CD4-positive, alpha-beta T cell treated with Interferon alpha-2 for 1 hour (primary cell): ENCODE measurements around the gene SGMS2.
A peak's percentile ranks its signal among the peaks of the same experiment; 100 is the strongest.

Source experiments
- DNase-seq, 2 donors: peaks; one replicate each; pipeline ENCODE4 v3.0.0-alpha.2; 2020 to 2022

SGMS2 gene

DNA sequence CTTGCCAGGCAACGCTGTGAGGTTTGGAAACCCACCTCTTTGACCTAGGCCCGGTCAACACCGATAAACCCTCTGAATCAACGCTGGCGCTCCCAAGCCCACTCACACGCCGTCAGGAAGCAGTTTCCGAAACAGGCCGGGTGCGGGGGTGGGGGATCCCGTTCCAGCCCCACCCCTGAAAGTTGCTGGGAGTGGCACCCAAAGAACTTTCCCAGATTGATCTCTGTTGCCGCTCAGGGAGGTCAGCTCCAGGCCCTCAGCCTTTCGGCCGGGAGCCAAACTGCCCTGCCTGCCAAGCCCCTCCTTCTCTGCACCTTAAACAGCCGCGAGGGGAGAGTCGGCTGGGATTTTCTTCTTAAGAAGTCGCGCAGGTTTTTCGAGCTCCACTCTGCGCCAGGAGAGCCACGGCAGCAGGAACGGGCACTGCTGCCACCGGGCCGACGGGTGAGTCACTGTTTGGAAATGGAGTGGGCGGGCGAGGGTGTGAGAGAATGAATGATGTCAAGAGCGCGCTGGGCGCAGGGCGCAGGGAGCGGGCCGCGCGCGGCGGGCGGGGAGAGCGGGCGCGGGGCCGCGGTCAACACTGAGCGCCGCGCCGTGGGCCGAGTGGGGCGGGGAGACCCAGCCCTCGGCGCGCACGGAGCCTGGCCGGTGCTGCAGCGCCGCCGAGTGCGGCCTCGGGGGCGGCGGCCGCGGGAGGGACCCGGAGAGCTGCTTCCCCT lies at the start of gene SGMS2:
Gene SGMS2, plus strand, starts transcription at position 583 of the 722 bp plus-strand sequence. CDS start 70,622 bp downstream, outside the sequence.
- peak; percentile 16 to 61 for DNase-seq

- no peak for DNase-seq
These were observed 46.8 kb upstream of the SGMS2 start for GRCh38 chr4:107777890-107778289.

DNA sequence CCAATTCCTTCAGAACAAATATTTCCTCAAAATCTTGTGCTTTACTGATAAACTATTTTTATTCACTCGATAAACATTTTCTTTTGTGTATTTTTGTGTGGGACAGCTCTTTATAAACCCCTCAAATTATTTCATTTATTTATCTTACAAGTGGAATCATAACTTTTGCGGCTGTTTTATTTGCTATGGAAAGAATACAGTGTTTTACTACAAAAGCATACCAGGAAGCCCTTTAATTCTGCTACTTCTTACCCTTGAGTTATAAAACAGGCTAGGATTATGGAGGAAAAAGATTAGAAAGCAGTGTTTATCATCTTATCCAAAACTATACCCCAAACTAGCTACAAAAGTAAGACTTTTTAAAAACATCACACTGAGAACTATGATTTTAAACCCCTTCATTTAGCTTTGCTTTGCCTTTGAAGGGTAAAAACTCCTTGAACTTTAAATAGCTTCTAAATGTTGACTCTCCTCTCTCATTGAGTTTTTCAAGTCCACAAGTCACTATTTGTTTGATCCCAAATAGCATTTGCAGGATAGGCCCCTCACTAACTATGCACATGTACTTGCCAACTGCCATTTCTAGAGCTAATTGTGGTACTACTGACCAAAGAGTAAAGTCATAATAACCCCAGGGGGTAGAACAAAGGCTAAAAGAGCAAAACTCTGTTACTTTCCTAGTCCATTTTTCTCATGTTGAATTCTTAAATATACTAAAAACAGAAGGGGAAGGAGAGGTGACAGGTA lies 45.8 kb upstream of the SGMS2 start:
- DNase-seq = no peak

DNA sequence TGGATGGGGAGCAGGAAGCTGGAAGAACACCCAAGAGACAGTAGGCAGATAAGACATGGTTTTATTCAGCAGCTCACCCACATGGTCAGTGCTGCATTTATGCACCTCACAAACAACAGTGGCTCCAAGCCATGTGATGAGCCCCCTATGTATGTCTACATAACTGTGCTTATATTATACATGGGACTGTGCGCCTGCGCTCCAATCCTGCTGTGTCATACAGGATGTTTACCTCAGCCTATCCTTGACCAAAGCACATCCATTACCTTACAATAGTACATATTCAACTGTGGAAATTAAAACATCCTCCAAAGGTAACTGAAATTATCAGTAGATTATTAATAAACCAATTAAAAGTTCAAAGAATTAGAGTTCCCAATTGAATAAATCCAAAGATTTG lies 44.1 kb upstream of the SGMS2 start:
- peak in 1 of 2 donors; percentile 5 for DNase-seq

DNA sequence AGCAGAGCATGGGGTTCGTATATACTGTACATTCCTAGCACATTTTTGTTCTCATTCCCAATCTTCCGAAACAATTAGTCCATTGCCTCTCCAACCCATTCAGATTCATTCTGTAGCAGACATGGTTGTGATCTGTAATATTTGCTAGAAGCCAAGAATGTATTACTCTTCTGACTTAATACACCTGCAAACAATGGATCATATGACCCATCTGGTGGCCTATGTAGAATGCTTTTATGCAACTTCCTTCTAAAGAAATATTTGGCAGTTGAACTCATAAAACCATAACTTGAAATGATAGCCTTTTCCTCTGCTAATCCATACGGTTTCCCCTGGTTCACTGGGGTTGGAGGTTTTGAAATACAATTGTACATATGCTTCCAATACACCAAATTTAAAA lies 32.8 kb upstream of the SGMS2 start:
- no peak for DNase-seq

DNA sequence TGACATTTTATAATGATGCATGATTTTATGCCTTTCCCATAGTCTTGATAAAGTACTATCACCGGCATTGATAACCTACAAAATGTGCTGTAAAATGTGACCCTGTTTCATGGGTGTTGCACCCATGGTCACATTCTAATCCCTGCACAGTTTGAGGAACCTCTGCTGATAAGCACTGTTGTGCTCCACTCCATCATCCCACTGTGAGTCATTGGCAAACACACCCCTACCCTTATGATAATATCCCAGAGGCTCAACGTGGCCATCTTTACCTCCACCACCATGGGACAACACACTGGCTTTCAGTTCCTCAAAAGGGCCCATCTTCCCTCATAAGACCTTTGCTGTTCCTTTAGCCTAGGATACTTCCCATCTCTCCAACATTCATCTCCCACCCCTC lies 32.0 kb upstream of the SGMS2 start:
- DNase-seq = no peak

DNA sequence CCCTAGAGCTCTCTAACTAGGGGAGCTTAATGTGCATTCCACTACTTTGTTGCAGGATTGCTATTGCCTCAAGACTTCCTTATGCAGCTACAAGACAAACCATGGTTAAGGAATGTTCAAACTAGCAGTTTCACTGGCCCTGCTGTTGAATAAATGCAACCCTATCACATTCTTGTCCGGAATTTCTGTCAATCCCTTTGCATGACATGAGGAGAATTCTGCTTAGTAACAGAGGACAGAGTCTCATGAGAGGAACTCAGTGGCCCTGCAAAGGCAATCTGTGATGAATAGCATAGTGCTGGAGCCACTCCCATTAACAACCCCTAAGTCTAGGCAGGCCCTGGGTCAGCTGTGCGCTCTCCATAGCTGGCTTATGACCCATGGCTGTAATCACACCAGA lies 30.7 kb upstream of the SGMS2 start:
- DNase-seq = no peak

DNA sequence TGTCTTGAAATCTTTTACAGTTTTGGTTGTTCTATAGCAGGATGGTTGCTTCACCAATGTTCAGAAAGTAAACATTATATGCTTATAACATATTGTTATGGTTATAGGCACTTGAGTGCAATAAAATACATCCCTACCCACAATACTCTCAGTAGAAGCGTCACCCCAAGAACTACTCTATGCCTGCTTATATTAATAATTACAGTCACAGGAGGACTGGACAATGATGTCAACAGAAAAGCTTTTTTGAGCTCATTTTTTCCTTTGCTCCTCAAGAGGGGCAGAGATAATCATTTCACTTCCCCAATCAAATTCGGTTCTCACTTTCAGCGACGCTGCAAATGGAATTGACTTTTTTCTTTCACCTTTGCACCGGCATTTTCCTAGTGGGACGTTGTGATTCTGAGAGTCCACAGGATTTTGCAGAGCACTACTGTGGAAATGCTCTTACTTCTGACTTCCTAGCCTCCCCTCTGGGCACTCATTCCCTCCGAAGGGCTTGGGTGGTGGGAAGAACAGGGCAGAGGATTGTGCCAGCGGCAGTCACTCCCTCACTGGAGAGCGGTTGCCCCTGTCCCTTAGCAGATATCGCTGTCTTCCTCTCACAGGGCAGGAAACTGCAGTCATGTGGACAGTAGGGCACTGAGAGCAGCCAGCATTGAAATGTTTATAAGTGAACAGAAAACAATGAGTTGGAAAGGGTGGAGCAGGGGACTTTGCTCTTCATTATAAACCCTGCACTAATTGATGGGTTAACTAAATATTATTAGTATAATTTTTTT lies 24.9 kb upstream of the SGMS2 start:
- no peak for DNase-seq

- DNase-seq = no peak
These were observed 24.0 kb upstream of the SGMS2 start for GRCh38 chr4:107800706-107801105.

GRCh38 chr4:107801766-107802211 lies 22.9 kb upstream of the SGMS2 start:
- no peak for DNase-seq

- DNase-seq = no peak
These were observed 19.8 kb upstream of the SGMS2 start for GRCh38 chr4:107804956-107805355.

DNA sequence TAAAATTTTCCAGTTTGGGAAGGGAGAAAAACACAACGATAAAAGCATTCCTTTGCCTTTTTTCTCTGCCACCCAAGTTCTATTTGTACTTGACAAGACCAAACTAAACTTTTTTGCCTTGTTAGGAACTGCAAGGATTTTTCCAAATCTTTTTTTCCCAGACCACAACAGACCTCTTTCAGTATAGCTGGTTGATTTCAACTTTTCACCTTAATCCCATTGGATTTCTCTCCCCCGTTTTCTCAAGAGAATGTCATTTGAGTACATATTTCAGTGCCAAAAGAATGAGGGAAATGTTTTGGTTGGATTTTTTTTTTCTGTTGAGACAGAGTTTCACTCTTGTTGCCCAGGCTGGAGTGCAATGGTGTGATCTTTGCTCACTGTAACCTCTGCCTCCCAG lies 18.5 kb upstream of the SGMS2 start:
- no peak for DNase-seq

DNA sequence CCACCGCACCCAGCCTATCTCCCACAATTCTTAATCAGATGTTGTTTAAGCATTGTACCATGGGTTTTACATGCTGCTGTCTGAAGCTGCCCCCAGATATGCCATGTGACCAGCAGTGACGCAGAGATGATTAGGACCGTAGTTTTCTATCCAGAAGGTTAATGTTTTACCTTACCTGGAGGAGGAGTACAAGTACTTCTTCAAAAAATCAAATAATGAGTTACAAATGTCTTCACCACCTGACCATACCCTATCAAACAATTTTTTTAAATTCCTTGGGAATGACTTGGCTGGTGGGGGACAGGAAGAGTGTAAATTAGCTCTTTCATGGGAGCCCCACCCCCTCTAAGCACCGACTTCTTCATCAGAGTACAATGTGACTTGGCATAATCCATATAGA lies 16.2 kb upstream of the SGMS2 start:
- no peak for DNase-seq

- DNase-seq = no peak
These were observed 15.5 kb upstream of the SGMS2 start for GRCh38 chr4:107809210-107809609.

GRCh38 chr4:107814758-107815157 lies 10.0 kb upstream of the SGMS2 start:
- DNase-seq = no peak

- DNase-seq = no peak
These were observed 9.6 kb upstream of the SGMS2 start for GRCh38 chr4:107815158-107815557.

DNA sequence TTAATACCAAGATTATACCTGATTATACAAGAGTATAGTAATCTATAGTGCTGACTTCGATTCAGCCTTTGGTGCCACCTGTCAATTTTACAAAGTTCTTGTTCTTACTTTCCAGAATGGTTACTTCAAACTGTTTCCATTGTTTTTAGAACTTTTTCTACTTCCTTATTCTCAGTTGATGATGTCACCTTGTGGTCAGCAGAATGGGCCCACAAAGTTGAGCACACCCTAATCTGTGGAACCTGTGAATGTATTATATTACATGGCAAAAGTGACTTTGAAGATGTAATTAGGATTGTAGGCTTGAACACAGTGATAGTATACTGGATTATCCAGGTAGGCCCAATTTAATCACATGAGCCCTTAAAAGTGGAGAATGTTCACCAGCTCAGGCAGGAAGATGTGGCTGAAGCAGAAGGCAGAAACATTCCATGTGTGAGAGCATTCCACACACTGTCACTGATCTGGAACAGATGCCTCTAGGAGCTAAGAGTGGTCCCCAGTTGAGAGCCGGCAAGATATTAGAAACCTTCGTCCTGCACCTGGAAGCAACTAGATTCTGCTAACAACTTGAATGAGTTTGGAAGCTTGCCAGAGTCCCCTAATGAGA lies 6.3 kb upstream of the SGMS2 start:
- DNase-seq = peak in 1 of 2 donors; percentile 20

- DNase-seq = no peak
These were observed 822 bp upstream of the SGMS2 start for GRCh38 chr4:107823870-107824349.

DNA sequence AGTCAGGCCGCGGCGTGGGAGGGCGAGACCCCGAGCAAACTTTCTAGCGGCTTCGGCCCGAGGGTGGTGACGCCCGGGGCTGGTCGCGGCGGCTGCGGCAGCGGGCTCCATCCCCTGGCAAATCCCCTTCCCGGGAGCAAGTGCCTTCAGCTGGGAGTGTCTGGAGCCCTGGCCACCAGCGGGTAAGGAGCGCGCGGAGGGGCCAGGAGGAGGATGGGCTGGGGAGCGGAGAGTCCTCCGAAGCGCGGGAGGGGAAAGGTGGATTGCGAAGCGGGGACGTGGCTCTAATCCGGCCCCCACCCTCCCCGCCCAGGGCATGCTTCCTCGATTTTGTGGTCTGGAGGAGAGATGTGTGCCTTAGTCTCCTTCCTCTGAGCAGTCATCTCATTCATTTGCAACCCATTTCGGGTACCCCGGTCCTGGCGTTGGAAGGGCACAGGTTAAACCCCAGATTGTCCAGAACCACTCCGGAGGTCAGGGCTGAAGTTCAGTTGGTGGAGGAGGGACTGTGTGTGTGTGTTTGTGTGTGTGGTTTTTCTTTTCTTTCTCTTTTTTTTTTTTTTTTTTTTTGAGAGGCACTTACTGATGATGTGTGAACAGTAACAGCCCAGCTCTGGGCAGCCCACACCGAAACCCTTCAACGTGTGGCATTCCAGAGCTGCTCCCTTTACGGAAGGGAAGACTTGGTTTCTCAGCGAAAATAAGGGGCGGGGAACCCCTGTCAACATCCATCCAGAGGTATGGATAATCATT lies 516 bp downstream of the SGMS2 start:
- DNase-seq = peak in 1 of 2 donors; percentile 17

DNA sequence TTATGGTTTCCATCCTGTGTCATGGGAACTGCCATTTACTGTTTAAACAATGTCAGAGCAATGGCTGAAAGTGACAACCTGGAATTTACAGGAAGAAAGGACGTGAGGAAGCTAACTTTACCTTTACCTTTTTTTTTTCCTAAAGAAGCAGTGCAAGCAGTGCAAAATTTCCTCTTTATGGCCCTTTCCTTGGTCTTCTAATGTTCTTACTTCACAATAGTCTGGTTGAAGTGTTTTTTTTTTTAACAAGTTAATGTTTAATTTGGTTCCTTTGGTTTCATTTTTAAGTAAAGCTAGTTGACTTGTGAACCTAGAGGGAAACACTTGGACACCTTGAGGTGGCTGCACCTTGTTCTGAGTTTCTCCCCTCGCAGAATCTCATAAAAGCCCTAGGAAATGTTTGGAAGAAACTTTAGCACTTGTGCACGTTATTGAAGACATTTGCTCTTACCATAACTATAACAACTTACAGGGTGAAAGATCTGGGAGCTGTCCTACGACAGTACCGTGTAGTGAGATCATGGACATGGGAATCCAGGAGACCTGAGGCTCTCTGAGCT lies 1.8 kb downstream of the SGMS2 start:
- no peak for DNase-seq

GRCh38 chr4:107828315-107829090 lies 3.8 kb downstream of the SGMS2 start:
- DNase-seq = no peak
